PC-3 (cell line): Measurements from ENCODE around the gene IFT25.

Experiments
- CTCF ChIP-seq: fragments of 300-600 bp; sonication (generic); conservative IDR thresholded peaks from 2 replicates; pipeline ENCODE4 v1.5.1; 2017; ENCODE audit warnings: antibody characterized with exemption, low read depth, mild to moderate bottlenecking, low read length
- EZH2 ChIP-seq: fragments of 300-600 bp; sonication (generic); IDR thresholded peaks from one replicate; pipeline ENCODE4 v1.6.1; 2017; ENCODE audit warnings: antibody characterized with exemption, mild to moderate bottlenecking, low read length; ENCODE audit not compliant: unreplicated experiment
- EZH2phosphoT487 ChIP-seq: fragments of 300-600 bp; sonication (generic); IDR thresholded peaks from 2 replicates; pipeline ENCODE4 v1.6.1; 2018; ENCODE audit warnings: mild to moderate bottlenecking, antibody characterized with exemption, low read length, borderline replicate concordance

GRCh38 chr1:53931523-53931922 is 14.0 kb downstream of the IFT25 start:
- TF ChIP-seq CTCF (no peak), EZH2 (no peak), EZH2phosphoT487 (no peak)
